Measurements from ENCODE around the gene C12orf60.

Gene C12orf60

DNA sequence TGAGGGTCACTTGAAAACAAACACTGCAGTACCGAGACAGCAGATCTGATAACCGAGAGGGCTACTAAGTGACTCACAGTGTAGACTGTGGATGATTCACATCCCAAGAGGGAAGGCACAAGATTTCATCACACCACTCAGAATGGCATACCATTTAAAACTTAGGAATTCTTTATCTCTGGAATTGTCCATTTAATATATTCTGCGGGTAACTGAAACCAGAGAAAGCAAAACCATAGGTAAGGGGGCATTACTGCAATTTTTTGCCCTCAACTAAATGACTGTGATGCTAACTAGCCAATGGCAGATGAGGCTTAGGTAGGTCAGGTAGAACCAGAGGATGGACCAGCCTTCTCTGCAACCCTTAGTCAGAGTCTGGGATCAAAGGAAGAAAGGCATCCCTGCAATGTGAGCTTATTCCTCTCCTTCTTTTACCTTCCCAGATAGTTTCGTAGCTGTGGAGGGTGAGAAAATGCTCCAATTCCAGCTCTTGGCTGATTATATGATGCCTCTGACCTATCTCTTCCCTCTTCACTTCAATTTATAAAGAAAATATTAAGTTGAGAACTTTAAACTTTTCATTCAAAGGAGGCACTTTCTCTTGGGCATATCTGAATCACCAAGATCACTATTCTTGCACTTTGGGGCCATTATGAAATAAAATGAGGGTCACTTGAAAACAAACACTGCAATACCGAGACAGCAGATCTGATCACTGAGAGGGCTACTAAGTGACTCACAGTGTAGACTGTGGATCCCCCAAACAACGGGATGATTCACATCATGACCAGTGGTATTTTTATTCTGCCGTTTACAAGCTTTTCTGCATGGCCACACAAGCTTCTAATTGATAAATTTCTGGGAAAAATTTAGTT lies 33.1 kb downstream of the C12orf60 start:
- no peak for DNase-seq (ENCODE audit: low read depth)

- no peak for DNase-seq (ENCODE audit: low read depth)
Measured at GRCh38 chr12:14839262-14839661, 35.8 kb downstream of the C12orf60 start.

DNA sequence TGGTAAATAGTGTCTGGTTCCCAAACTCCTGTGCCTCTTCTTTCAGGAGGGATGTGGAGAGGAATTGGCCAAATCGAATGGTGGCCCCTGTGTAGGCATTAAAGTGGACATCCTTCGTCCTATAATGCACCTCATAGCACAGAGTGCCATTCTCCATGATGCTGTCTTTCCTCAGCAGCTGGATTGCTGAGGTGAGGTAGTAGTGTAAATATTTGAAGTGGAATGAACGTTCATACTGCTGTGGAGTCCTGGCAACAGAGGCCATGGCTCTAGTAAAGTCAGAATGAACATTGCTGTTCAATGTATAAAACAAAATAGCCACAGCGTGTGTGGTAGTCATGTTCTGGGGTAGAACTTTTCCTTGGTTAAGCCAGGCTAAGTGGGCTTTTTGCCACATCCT lies 37.1 kb downstream of the C12orf60 start:
- no peak for DNase-seq (ENCODE audit: low read depth)

- no peak for DNase-seq (ENCODE audit: low read depth)
Measured at GRCh38 chr12:14841761-14842160, 38.3 kb downstream of the C12orf60 start.

- no peak for DNase-seq (ENCODE audit: low read depth)
Measured at GRCh38 chr12:14842315-14842714, 38.8 kb downstream of the C12orf60 start.

DNA sequence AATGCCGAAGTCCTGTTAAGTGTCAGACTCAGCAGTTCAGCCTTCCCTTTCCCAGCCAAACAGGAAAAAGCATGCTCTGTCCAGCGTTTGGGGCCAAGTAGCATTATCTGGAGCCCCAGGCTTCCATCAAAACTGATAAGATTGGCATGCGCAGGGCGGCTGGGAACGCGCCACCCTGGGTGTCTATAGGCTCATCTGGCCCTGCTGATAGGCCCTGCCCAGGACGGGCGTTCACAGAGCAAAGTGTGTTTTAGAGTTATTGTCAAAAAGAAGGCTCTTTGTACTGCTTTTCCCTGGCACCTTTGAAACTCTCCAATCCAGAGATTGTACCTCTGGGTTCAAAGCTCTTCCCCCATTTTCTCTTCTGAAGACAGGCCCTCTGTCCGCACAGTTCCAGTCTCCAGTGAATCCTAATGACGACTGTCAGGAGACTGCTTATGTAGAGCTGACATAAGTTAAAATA lies 40.0 kb downstream of the C12orf60 start, which contains the start of gene ART4:
Gene ART4 (minus strand): TSS at position 102 of the 463 bp plus-strand sequence. CDS start 413 bp downstream, outside the sequence.
- no peak for DNase-seq (ENCODE audit: low read depth)

GRCh38 chr12:14844401-14844800 lies 40.9 kb downstream of the C12orf60 start:
- no peak for DNase-seq (ENCODE audit: low read depth)

DNA sequence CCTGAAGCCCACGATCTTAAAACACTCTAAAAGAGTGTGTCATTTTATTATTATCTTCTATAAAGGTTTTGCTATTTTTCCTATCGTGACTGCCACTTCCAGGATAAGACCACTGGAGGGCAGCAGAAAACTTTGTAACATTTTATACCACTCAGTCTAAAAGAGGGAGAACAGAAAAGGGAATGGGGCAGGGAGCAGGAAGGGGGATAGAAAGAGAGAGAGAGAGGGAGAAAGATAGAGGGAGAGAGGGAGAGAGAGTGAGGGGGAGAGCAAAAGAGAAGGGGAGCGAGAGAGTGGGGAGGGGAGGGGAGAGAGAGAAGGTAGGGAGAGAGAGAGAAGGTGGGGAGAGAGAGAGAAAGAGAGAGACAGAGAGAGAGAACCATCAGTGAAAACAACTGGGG lies 41.9 kb downstream of the C12orf60 start:
- DNase-seq (ENCODE audit: low read depth), result peak; percentile 10

DNA sequence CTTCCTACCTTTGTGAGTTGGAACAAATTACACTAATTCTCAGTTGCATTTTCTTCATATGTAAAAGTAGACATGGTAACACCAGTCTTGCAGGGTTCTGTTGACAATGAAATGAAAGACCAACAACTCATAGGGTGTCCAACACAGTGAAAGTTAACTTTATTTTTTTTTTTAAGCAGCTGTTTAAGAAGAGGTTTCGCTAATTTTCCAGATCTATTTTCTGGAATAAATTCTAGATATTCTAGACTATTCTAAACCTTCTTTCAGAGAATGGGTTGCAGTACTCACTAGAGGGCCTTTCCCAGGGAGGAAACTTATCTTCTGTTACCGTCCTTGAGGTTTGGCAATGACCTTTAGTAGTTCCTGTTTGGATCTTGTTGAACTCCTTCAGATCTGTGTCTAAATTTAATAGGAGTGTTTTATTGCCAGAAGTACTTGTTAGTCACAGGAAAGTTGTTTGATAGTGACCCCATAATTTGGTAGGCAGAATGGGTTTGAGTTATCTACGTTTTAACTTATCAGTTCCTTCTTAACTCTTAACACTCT lies 42.6 kb downstream of the C12orf60 start:
- DNase-seq (ENCODE audit: low read depth), result no peak

DNA sequence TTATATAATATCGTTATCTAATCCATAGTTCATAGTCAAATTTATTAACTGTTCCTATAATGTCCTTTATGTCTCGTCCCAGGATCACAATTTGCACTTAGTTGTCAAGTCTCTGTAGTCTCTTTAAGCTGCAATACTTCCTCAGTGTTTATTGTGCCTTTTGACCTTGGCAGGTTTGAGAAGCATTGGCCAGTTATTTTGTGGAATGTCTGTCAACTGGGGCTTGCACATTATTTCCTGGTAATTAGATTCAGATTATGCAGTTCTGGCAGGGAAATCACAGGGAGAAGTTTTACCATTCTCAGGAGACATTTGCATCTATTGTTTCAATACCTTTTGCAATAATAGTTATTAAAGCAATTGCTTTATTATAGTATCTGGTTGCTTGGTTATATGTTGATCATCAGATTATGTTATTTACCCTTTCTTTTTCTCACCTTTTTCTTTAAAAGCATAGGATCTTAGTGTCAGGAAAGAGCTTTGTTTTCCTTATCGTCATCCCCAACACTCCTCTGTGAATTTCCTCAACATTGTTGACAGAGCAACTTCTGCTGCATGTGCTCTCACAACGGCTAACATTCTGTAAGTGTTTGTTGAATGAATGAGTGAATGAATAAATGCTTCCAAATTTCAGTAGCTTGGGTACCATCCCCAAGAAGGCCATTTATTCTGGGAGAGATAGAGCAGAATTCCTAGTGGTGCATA lies 43.6 kb downstream of the C12orf60 start:
- no peak for DNase-seq (ENCODE audit: low read depth)

DNA sequence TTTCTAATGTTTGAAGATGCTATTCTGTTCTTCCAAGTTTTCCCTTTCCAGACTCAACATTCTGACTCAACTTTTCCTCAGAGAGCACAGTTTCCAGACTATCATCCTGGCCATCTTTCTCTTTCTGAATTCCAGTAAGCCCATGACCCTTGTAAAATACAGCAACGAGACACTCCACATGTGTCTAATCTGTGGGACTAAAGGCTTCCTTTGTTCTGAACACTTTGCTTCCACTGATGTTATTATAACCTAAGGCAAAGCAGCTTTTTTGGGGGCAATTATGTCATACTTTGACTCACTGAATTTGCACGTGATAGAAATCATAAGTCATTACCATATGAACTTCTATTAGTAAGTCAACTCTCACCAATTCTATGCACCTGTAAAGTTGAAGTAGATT lies 46.2 kb downstream of the C12orf60 start:
- no peak for DNase-seq (ENCODE audit: low read depth)

DNA sequence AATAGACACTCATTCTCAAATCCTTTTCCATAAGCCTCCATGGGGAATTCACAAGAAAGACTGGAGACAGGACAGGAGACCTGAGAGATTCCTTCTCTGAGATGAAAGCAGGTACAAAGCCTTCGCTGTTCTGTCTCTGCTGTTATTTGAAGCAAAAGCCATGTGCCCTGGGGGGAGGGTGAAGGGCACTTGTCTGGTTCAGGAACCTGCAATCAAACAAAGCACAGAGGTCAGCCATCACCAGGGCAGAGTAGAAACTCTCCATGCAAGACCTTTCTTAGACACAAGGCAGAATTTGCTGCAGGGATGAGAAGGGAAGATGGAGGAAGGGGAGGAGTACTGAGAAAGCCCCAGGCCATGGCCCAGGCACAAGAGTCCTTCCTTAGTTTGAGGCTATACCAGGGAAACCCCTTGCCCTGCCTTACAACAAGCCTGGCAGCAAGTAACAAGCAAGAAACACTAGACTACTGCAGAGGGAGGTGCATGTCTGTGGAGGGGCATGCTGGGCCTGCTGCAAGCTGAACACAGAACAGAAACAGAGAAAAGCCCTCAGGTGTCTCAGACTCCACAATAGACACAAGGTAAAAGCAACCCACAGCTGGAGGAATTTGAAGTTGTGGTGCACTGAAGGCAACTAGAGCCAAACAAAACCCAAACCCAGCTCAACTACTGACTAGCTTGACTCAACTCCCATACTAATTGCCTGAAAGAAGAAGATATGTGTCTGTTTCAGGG lies 47.6 kb downstream of the C12orf60 start:
- no peak for DNase-seq (ENCODE audit: low read depth)

GRCh38 chr12:14852880-14853279 lies 49.4 kb downstream of the C12orf60 start:
- DNase-seq (ENCODE audit: low read depth), result no peak

GRCh38 chr12:14853961-14854360 lies 50.5 kb downstream of the C12orf60 start:
- no peak for DNase-seq (ENCODE audit: low read depth)

GRCh38 chr12:14854586-14855183 lies 51.2 kb downstream of the C12orf60 start:
- DNase-seq (ENCODE audit: low read depth), result no peak

DNA sequence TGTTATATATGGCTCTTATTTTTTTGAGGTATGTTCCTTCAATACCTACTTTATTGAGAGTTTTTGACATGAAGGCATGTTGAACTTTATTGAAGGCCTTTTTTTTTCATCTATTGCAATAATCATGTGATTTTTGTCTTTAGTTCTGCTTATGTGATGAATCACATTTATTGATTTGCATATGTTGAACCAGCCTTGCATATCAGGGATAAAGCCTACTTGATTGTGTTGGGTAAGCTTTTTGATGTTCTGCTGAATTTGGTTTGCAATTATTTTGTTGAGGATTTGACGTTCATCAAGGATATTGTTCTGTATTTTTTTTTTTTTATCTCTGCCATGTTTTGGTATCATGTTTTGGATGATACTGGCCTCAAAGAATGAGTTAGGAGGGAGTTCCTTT lies 55.0 kb downstream of the C12orf60 start:
- no peak for DNase-seq (ENCODE audit: low read depth)

DNA sequence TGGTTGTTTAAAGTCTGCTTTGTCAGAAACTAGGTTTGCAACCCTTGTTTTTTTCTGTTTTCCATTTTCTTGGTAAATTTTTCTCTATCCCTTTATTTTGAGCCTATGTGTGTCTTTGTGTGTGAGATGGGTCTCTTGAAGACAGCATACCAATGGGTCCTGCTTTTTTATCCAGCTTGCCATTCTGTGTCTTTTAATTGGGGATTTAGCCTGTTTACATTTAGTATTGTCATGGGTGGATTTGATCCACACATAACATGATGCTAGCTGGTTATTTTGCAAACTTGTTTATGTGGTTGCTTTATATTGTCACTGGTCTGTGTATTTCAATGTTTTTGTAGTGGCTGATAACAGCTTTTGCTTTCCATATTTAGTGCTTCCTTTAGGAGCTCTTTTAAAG lies 57.0 kb downstream of the C12orf60 start:
- DNase-seq (ENCODE audit: low read depth), result no peak

GRCh38 chr12:14868916-14869506 lies 65.5 kb downstream of the C12orf60 start:
- no peak for DNase-seq (ENCODE audit: low read depth)

DNA sequence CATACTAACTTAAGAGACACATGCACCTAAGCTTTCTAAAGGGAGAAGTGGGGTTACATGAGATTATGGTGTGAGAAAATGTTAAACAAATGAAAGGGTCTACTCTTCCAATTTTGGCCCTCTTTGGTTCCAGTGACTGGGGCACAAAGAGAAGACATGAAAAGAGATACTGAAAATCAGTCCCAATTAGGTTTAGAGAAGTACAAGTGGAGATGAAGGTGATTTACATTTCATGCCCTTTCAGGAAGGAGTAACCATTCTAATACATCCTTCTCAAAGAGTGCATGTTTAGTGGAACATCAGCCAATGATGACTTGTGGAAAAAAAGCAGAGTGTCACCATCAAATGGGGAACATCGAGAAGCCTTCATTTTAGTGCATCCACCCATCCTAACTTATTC lies 67.8 kb downstream of the C12orf60 start:
- DNase-seq (ENCODE audit: low read depth), result no peak

- DNase-seq (ENCODE audit: low read depth), result no peak
Measured at GRCh38 chr12:14871886-14872285, 68.4 kb downstream of the C12orf60 start.

DNA sequence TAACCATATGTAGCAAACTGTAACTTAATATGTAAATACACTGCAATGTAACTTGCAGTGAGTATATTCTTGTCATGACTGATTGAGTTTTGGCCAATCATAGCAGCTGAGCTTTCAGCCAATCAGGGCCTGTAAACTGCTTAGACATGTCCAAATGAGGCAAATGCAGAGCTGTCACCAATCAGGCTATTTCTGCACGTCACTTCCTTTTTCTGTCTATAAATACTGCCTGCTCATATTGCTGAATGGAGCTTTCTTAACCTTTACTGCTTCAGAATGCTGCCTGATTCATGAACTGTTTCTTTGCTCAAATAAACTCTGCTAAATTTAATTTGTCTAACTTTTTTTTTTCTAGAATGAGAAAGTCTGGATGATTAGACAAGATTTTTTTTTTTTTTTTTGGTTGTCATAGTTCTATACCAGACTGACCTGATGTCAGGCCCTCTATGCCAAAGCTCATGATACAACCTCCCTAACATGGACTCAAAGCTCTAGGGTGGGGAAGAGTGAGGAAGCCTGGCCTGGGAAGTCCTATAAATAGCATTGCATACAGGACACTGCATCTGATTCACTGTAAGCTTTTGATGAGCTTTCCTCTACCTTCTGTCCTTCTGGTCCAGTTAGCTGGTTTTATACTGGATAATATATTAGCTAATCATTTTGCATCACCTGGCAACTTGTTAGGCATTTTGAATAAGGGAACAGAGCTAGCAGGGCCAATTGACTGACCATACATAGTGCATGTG lies 70.1 kb downstream of the C12orf60 start:
- no peak for DNase-seq (ENCODE audit: low read depth)
